Kidney epithelial cell (primary cell): ENCODE data around the gene TTYH2. TPM values are rescaled to one million over a fixed set of nuclear protein-coding genes. Genes with fewer than 3 reads are reported as not detected.
A peak's percentile ranks its signal among the peaks of the same experiment; 100 is the strongest.

ENCODE experiments used
- DNase-seq: peaks from one replicate; pipeline ENCODE4 v3.0.0-alpha.2; 2010; ENCODE audit warnings: low read depth
- H3K27me3 ChIP-seq: 2 replicates; pipeline ENCODE4 v1.6.0; 2011; ENCODE audit warnings: low read length; ENCODE audit not compliant: control insufficient read depth, insufficient read depth
- H3K36me3 ChIP-seq: 2 replicates; pipeline ENCODE4 v1.5.1; 2011; ENCODE audit warnings: low read length; ENCODE audit not compliant: control insufficient read depth, insufficient read depth
- H3K4me3 ChIP-seq: 2 replicates; pipeline ENCODE4 v1.5.1; 2011; ENCODE audit warnings: low read depth, mild to moderate bottlenecking, control low read depth, low read length
- total RNA-seq: library from RNA; depleted of rRNA; stranded (reverse); fragments of >200 nt; gene quantifications from 2 replicates; pipeline ENCODE4 v1.2.3, GENCODE V29; 2015
- TF ChIP-seq, protein P1 (sequence below): IDR thresholded peaks from 2 replicates; pipeline ENCODE4 v1.5.1; 2011; ENCODE audit warnings: mild to moderate bottlenecking, moderate library complexity, low read length, control low read depth, inconsistent platforms; ENCODE audit not compliant: insufficient read depth, poor library complexity, severe bottlenecking

Gene TTYH2
- total RNA-seq, 1 donor from 2014 or later: 1.1 TPM

DNA sequence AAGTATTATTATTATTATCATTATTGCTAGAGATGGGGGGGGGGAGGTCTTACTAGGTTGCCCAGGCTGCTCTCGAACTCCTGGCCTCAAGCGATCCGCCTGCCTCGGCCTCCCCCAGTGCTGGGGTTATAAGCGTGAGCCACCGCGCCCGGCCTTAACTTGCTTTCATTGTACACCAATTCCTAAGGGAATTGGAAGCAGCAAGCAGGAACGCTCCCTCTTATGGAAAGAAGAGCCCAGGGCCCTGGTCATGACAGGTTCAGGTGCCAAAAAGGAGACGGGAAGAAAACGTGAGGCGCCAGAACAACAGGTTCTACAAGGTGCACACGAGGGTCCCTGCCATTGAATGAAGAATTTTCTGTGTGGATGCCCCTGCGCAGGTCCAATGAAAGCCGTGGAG lies 10.4 kb upstream of the TTYH2 start:
- no peak for DNase-seq
- H3K36me3 ChIP-seq: peaks cover 2% of the 10 kb centered on the region
- no peak overlapping the region for H3K4me3 ChIP-seq
- TF ChIP-seq, protein P1, sequence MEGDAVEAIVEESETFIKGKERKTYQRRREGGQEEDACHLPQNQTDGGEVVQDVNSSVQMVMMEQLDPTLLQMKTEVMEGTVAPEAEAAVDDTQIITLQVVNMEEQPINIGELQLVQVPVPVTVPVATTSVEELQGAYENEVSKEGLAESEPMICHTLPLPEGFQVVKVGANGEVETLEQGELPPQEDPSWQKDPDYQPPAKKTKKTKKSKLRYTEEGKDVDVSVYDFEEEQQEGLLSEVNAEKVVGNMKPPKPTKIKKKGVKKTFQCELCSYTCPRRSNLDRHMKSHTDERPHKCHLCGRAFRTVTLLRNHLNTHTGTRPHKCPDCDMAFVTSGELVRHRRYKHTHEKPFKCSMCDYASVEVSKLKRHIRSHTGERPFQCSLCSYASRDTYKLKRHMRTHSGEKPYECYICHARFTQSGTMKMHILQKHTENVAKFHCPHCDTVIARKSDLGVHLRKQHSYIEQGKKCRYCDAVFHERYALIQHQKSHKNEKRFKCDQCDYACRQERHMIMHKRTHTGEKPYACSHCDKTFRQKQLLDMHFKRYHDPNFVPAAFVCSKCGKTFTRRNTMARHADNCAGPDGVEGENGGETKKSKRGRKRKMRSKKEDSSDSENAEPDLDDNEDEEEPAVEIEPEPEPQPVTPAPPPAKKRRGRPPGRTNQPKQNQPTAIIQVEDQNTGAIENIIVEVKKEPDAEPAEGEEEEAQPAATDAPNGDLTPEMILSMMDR: no peak
- peaks cover 20% of the 10 kb centered on the region for H3K27me3 ChIP-seq

DNA sequence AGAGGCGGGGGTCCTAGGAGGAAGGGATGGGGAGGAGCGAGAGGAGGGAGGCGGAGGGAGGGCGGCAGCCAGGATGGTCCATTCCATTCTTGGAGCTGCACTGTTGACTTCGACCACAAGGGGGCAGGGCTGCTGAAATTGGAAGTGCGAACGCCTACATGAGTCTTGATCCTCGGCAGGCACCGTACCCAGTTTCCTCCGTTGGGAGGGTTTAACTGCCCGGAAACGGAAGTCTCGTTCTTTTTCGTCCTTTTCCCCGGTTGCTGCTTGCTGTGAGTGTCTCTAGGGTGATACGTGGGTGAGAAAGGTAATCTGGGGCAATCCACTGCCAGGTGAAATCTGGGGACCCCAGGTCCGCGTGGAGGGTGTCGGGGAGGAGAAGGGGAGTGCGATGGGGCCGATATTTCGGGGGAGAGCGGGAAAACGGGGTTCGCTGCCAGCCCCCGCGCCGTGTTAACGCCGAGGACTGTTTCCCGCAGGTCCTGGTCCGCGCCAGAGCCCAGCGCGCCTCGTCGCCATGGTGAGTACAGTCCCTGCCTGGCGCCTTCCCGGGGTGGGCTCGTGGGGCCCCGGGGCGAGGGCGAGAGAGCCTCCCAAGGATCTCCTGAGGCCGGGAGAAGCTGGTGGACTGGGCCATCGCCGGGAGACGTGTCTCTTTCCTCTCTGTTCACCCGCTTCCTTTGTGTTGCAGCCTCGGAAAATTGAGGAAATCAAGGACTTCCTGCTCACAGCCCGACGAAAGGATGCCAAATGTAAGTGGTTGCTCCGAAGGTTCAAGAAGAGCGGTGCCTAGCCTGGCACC lies 9.7 kb upstream of the TTYH2 start, which contains the start of gene RPL38:
TSS of gene RPL38 (plus strand) at position 240 of the 802 bp plus-strand sequence. CDS start at position 518, 278 bp downstream.
- TF ChIP-seq, protein P1: peak; percentile 99

DNA sequence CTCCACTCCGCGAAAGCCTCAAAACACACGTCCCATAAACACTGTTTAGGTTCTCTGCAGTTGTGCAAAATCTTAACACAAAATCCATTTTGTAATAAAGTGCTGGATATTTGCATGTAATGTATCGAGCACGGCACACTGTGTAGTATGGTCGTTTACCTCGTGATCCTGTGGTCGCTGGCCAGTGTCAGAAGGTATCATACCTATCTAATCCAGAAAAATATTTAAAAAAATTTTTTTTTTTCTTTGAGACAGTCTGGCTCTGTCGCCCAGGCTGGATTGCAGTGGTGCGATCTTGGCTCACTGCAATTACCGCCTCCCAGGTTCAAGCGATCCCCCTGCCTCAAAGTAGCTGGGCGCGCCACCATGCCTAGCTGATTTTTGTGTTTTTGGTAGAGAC lies 8.9 kb upstream of the TTYH2 start:
- H3K27me3 ChIP-seq: peaks cover 19% of the 10 kb centered on the region
- DNase-seq: no peak
- TF ChIP-seq, protein P1: no peak
- H3K36me3 ChIP-seq: peaks cover 2% of the 10 kb centered on the region
- peak overlapping the region; percentile 76 for H3K4me3 ChIP-seq

More for the DNA sequence above, 9.7 kb upstream of the TTYH2 start, which contains the start of gene RPL38:
- peaks cover 2% of the 10 kb centered on the region for H3K36me3 ChIP-seq
- H3K4me3 ChIP-seq: peak within 1 kb of the TSS; percentile 76
- peak; percentile 91 for DNase-seq
- H3K27me3 ChIP-seq: peaks cover 19% of the 10 kb centered on the region

DNA sequence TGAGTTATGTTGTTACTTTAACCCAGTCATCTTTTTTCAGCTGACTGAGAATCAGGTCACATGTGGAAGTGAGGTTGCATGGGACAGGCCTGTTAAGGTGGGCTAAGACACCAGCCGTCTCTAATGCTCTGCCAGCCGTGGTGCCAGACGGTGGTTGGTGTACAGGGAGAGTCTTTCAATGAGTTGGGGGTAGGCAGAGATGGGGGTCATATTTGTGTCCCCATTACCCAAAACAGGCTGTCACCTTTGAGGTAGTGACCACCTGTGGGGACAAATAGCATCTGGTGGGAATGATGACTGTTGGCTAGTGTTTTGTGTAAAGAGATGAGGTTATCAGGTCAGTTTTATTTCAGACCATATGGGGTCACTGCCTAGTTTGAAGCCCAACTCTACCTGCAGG lies 8.1 kb upstream of the TTYH2 start:
- TF ChIP-seq, protein P1: no peak
- Histone ChIP-seq H3K4me3 (no peak overlapping the region), H3K36me3 (peaks cover 2% of the 10 kb centered on the region), H3K27me3 (peaks cover 13% of the 10 kb centered on the region)
- no peak for DNase-seq

DNA sequence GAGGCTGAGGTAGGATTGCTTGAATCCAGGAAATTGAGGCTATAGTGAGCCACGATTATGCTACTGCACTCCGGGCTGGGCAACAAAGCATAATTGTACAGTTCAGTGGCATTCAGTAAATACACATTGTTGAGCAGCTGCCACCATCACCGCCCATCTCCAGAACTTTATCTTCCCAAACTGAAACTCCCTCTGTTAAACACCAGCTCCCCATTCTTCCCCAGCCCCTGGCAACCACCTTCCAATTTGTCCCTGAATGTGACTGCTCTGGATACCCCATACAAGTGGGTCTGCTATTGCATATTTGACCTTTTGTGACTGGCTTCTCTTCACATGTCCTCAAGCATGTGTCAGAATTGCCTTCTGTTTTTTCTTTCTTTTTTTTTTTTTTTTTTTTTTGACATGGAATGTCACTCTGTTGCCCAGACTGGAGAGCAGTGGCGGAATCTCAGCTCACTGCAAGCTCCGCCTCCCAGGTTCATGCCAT lies 7.0 kb upstream of the TTYH2 start:
- Histone ChIP-seq H3K4me3 (no peak overlapping the region), H3K36me3 (peaks cover 2% of the 10 kb centered on the region), H3K27me3 (peaks cover 4% of the 10 kb centered on the region)
- TF ChIP-seq, protein P1: no peak
- DNase-seq: no peak
